Endothelial cell (in vitro differentiated cells): ENCODE measurements around the gene EPS8L1. TPM values are rescaled to one million over a fixed set of nuclear protein-coding genes. Genes with fewer than 3 reads are reported as not detected.
A peak's percentile ranks its signal among the peaks of the same experiment; 100 is the strongest.

Source experiments
- DNase-seq: peaks from one replicate; pipeline ENCODE4 v3.0.0; 2021; ENCODE audit warnings: low spot score
- H3K27ac Mint-ChIP-seq: one replicate; pipeline ENCODE4 v1.8.0; 2021; ENCODE audit warnings: mixed read lengths, inconsistent platforms; ENCODE audit not compliant: unreplicated experiment
- H3K27me3 Mint-ChIP-seq: one replicate; pipeline ENCODE4 v1.8.0; 2021; ENCODE audit warnings: mild to moderate bottlenecking, moderate library complexity, mixed read lengths, inconsistent platforms; ENCODE audit not compliant: unreplicated experiment
- H3K36me3 Mint-ChIP-seq: one replicate; pipeline ENCODE4 v1.8.0; 2021; ENCODE audit warnings: mild to moderate bottlenecking, low read depth, mixed read lengths, inconsistent platforms; ENCODE audit not compliant: unreplicated experiment
- H3K4me1 Mint-ChIP-seq: one replicate; pipeline ENCODE4 v1.8.0; 2021; ENCODE audit warnings: mild to moderate bottlenecking, mixed read lengths, inconsistent platforms; ENCODE audit not compliant: unreplicated experiment
- H3K4me3 Mint-ChIP-seq: one replicate; pipeline ENCODE4 v1.8.0; 2021; ENCODE audit warnings: mild to moderate bottlenecking, mixed read lengths, inconsistent platforms; ENCODE audit not compliant: unreplicated experiment
- H3K9me3 Mint-ChIP-seq: one replicate; pipeline ENCODE4 v1.8.0; 2021; ENCODE audit warnings: mixed read lengths, inconsistent platforms; ENCODE audit not compliant: unreplicated experiment
- total RNA-seq: library from RNA; stranded (reverse); fragmentation: NEBNext Ultra II Directional; extraction: Animal tissue kit (Norgen Biotek cat#: 25700); gene quantifications from one replicate; pipeline ENCODE4 v1.2.1, GENCODE V29; 2021; ENCODE audit not compliant: unreplicated experiment
- TF ChIP-seq, protein P1 (sequence below): fragments of 200-600 bp; sonication (generic); IDR thresholded peaks from one replicate; pipeline ENCODE4 v1.5.0; 2021; ENCODE audit warnings: antibody characterized with exemption; ENCODE audit not compliant: unreplicated experiment

Gene EPS8L1
- total RNA-seq, 1 donor from 2014 or later, result 24.6 TPM

DNA sequence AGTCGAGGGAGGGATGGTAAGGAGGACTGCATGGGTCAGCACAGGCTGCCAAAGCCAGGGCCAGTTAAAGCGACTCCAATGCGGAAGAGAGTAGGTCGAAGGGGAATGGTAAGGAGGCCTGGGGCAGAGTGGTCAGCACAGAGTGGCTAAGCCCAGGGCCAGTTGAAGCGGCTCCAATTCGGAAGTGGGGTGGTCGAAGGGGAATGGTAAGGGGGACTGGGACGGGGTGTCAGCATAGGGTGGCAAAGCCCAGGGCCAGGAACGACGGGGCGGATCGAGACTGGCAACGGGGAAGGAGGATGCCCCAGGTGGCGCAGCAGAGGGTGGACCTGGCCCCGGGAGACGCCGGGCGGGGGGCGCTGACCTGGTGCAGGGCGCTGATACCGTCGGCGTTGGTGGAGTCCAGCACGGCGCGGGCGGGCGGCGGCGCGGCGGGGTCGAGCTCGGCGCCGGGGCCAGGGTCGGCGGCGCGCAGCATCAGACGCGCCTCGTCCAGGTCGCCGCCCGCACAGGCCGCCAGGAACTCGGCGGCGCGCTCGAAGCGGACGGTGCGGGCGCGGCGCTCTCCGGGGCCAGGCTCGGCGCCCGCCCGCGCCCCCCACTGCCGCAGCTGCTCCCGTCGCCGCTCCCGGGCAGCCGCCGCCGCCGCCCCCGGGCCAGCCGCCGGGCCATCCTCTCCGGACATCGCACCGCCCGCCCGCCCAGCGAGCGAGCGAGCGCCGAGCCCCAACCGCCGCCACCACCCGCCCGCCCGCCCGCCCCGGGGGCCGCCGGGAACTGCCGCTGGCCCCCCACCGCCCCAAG is 41.4 kb downstream of the EPS8L1 start, which contains the start of gene PPP1R12C:
TSS of gene PPP1R12C (minus strand) at position 779 of the 804 bp plus-strand sequence. CDS start at position 685, 94 bp downstream.
- Mint-ChIP-seq H3K4me3 (peak within 1 kb of the TSS; percentile 97), H3K4me1 (peaks cover 23% of the 10 kb centered on the region), H3K27me3 (peaks cover 22% of the 10 kb centered on the region), H3K36me3 (peaks cover 14% of the 10 kb centered on the region), H3K9me3 (no peaks in the 10 kb centered on the region), H3K27ac (peak within 1 kb of the TSS; percentile 90)
- TF ChIP-seq, protein P1, sequence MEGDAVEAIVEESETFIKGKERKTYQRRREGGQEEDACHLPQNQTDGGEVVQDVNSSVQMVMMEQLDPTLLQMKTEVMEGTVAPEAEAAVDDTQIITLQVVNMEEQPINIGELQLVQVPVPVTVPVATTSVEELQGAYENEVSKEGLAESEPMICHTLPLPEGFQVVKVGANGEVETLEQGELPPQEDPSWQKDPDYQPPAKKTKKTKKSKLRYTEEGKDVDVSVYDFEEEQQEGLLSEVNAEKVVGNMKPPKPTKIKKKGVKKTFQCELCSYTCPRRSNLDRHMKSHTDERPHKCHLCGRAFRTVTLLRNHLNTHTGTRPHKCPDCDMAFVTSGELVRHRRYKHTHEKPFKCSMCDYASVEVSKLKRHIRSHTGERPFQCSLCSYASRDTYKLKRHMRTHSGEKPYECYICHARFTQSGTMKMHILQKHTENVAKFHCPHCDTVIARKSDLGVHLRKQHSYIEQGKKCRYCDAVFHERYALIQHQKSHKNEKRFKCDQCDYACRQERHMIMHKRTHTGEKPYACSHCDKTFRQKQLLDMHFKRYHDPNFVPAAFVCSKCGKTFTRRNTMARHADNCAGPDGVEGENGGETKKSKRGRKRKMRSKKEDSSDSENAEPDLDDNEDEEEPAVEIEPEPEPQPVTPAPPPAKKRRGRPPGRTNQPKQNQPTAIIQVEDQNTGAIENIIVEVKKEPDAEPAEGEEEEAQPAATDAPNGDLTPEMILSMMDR, result no peak
- no peak for DNase-seq

DNA sequence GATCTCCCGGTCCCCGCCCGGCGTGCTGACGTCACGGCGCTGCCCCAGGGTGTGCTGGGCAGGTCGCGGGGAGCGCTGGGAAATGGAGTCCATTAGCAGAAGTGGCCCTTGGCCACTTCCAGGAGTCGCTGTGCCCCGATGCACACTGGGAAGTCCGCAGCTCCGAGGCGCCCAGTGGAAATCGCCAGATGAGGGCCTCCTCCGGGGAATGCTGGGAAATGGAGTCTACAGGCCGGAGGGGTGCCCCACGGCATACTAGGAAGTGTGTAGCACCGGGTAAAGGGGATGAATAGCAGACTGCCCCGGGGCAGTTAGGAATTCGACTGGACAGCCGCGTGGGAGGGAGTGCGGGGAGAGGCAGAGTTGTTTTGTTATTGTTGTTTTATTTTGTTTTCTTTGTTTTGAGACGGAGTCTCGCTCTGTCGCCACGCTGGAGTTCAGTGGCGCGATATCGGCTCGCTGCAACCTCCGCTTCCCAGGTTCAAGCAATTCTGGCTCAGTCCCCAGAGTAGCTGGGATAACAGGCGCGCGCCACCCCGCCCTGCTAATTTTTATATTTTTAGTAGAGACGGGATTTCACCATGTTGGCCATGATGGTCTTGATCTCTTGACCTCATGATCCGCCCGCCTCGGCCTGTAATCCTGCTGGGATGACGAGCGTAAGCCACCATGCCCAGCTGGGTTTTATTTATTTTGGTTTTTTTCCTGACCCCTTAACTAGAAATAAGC is 42.2 kb downstream of the EPS8L1 start:
- peak overlapping the region; percentile 88 for H3K27ac Mint-ChIP-seq
- H3K9me3 Mint-ChIP-seq, result no peaks in the 10 kb centered on the region
- DNase-seq, result peak; percentile 91
- peak overlapping the region; percentile 97 for H3K4me3 Mint-ChIP-seq
- peaks cover 23% of the 10 kb centered on the region for H3K4me1 Mint-ChIP-seq
- TF ChIP-seq, protein P1, result no peak
- H3K36me3 Mint-ChIP-seq, result peaks cover 14% of the 10 kb centered on the region
- peaks cover 22% of the 10 kb centered on the region for H3K27me3 Mint-ChIP-seq

DNA sequence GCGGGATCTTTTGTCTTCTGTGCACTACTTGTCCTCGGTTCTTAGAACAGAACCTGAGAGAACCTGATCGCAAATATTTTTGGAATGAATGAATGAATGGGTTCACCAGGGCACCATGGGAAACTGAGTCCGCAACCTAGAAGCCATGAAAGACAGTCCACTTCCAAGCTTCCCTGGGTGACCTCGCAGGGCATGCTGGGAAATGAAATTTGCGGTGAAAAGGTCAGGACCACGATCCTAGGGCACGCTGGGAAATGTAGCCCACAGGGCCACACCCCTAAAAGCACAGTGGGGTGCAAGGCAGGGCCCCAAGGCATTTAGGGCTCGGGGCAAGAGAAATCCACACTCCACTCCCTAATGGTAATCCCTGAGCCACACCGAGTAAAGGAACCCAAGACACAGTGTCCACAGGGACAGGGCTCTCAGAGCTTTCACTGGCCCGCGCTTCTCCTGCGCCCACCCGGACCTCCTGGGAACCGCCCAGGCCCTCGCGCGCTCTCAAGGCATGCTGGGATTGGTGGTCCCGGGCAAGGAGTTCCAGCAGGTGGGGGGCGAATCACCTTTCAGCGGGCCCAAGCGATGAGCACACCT is 42.8 kb downstream of the EPS8L1 start:
- Mint-ChIP-seq H3K27me3 (peaks cover 22% of the 10 kb centered on the region), H3K9me3 (no peaks in the 10 kb centered on the region), H3K4me3 (peak overlapping the region; percentile 97), H3K27ac (peak overlapping the region; percentile 88), H3K36me3 (peaks cover 14% of the 10 kb centered on the region), H3K4me1 (peaks cover 23% of the 10 kb centered on the region)
- TF ChIP-seq, protein P1, result no peak
- peak; percentile 65 for DNase-seq

DNA sequence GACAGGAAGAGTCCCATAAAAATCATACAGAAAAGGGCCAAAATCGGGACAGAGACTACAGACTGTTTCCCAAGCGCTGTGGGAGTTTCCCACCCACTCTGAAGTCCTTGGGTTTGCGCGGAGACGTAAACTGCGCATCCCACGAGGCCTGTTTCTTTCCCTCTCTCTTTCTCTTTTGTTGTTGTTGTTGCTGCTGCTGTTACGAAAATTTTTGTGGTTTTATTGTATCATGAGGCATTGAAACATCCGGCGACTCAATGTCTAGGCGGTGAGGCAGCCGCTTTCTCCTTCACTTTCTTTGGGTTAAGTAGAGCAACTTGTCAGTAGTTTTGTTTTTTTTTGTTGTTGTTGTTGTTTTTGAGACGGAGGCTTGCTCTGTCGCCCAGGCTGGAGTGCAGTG is 43.4 kb downstream of the EPS8L1 start:
- peaks cover 14% of the 10 kb centered on the region for H3K36me3 Mint-ChIP-seq
- H3K27me3 Mint-ChIP-seq, result peaks cover 26% of the 10 kb centered on the region
- no peaks in the 10 kb centered on the region for H3K9me3 Mint-ChIP-seq
- TF ChIP-seq, protein P1, result no peak
- peaks cover 23% of the 10 kb centered on the region for H3K4me1 Mint-ChIP-seq
- no peak for DNase-seq
- H3K4me3 Mint-ChIP-seq, result peak overlapping the region; percentile 97
- peak overlapping the region; percentile 61 for H3K27ac Mint-ChIP-seq
